HAP-1 (cell line): ENCODE data around the gene DNAI4.
"Not testable (repeated sequence)": the region's sequence is repeated elsewhere in the genome, so short reads cannot be mapped to it uniquely, and the experiment has no call there.

Experiments used
- DNase-seq, 2 experiments: peaks; one replicate each; pipeline ENCODE4 v3.0.0-alpha.2; 2016 to 2020; ENCODE audit warnings: low spot score in 2 of 2
- H3K27me3 ChIP-seq: fragments of 250-450 bp; sonication (Bioruptor Pico); 2 replicates; pipeline ENCODE4 v1.5.1; 2020; ENCODE audit warnings: low read depth, mild to moderate bottlenecking, moderate library complexity
- H3K36me3 ChIP-seq: fragments of 250-450 bp; sonication (Bioruptor Pico); replicated peaks from 2 replicates; pipeline ENCODE4 v1.5.1; 2020; ENCODE audit warnings: mild to moderate bottlenecking
- H3K4me1 ChIP-seq: fragments of 250-450 bp; sonication (Bioruptor Pico); 2 replicates; pipeline ENCODE4 v1.5.1; 2020; ENCODE audit warnings: mild to moderate bottlenecking
- H3K4me3 ChIP-seq: fragments of 250-450 bp; sonication (Bioruptor Pico); 2 replicates; pipeline ENCODE4 v1.5.1; 2020; ENCODE audit warnings: mild to moderate bottlenecking, moderate library complexity
- H3K9me3 ChIP-seq: fragments of 250-450 bp; sonication (Bioruptor Pico); 2 replicates; pipeline ENCODE4 v1.5.1; 2020; ENCODE audit warnings: mild to moderate bottlenecking, moderate library complexity
- in situ Hi-C: fragments of 300-500 bp; cut with MboI; formaldehyde crosslinking; loops from 3 replicates; pipeline ENCODE4 v1.14.3; 2020; ENCODE audit warnings: low sequenced_read_pairs, inconsistent platforms, mixed read lengths

DNAI4 gene

DNA sequence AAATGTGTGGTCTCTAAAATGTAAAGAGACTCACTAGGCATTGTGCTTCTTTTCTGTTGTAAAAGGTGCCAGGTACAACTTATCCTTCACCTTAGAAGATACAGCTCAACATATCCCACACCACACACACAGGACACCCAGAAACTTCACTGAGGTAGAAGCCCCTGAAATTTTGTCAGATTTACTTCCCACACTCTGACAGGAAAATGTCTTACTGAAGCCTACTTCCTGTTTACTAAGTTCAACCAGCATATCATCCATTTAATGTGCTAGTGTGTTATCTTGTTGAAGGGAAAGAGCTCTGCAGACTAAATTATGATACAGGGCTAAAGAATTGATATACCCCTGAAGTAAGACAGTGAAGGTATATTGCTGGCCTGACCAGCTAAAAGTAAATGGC lies 83.7 kb downstream of the DNAI4 start:
- no peaks in the 10 kb centered on the region for H3K36me3 ChIP-seq
- H3K27me3 ChIP-seq, result no peaks in the 10 kb centered on the region
- H3K4me1 ChIP-seq, result no peaks in the 10 kb centered on the region
- no peak for DNase-seq
- in situ Hi-C loops, result no loop called here
- H3K9me3 ChIP-seq, result no peaks in the 10 kb centered on the region
- H3K4me3 ChIP-seq, result no peak overlapping the region

DNA sequence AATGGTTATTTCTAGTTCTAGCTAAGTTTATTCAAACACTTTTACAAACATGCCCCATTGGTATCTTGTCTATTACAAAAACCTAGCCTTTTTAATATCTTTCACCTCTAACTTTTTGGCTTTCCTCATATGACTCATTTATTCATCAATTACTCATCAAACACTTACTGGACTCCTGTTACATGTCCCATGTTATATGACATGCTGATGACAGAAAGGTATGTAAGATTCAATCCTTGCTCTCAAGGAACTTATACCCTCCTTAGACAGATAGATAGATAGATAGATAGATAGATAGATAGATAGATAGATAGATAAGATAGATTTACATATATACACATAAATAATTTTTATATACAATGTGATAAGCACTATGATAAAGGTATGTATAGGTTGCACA lies 89.7 kb downstream of the DNAI4 start:
- Histone ChIP-seq H3K4me3 (no peak overlapping the region), H3K36me3 (no peaks in the 10 kb centered on the region), H3K9me3 (no peaks in the 10 kb centered on the region), H3K4me1 (no peaks in the 10 kb centered on the region), H3K27me3 (no peaks in the 10 kb centered on the region)
- in situ Hi-C loops, result no loop called here
- no peak for DNase-seq

DNA sequence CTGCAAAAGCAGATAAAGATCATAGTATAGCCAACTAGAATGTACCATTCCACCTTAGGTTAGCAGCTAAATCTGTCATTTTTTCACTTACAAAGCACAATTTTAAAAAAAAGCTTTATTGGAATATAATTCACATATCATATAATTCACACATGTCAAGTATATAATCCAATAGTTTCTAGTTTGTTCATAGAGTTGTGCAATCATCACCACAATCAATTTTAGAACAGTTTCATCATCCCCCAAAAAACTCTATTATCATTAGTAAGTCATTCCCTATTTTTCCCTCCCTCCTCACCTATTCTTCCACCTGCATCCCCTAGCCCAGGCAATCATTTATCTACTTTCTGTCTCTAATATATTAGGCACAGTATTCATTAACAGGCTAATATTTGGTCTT lies 91.5 kb downstream of the DNAI4 start:
- DNase-seq, result no peak
- Histone ChIP-seq H3K27me3 (no peaks in the 10 kb centered on the region), H3K9me3 (no peaks in the 10 kb centered on the region), H3K36me3 (no peaks in the 10 kb centered on the region), H3K4me1 (no peaks in the 10 kb centered on the region), H3K4me3 (no peak overlapping the region)
- in situ Hi-C loops, result no loop called here

DNA sequence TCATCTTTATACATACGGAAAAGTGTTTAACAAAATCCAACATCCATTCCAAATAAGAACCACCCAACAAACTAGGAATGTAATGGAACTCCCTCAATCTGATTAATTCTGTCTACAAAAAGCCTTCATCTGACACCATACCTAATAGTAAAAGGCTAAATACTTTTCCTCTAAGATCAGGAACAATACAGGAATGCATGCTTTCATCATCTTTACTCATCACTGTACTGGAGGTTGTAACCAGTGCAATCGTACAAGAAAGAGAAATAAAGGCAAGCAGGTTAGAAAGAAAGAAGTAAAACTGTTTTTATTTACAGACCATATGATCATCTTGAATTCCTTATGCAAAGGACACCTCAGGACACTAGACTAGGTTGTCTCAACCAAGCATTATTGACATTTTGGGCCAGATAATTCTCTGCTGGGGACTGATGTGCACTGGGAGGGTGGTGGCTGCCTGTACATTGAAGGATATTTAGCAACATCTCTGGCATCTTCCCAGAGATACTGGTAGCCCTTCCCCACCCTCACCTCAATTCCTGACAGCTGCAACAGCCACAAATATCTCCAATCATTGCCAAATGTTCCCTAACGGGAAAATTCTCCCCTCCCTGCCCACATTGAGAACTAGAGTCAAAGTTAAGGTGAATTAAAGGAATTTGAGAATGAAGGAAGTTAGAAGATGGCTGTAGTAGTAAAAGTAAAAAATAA lies 93.0 kb downstream of the DNAI4 start:
- in situ Hi-C loops, result no loop called here
- no peak for DNase-seq
- H3K4me1 ChIP-seq, result no peaks in the 10 kb centered on the region
- H3K36me3 ChIP-seq, result no peaks in the 10 kb centered on the region
- H3K27me3 ChIP-seq, result peaks cover 3% of the 10 kb centered on the region; the same call in 1 of the 2 replicates
- no peak overlapping the region for H3K4me3 ChIP-seq
- no peaks in the 10 kb centered on the region for H3K9me3 ChIP-seq

DNA sequence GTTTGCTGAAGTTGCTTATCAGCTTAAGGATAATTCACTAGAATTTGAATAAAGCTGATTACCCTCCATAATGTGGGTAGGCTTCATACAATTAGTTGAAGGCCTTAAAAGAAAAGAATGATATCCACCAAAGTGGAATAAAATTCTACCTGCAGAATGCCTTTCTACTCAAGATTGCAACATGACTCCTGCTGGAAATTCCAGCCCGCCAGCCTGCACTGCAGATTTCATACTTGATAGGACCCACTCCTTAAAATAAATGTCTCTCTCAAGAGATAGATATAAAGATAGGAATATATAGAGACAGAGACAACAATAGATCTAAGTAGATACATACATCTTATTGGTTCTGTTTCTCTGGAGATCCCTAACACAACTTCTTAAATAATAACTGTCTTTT lies 99.9 kb downstream of the DNAI4 start:
- Histone ChIP-seq H3K36me3 (no peaks in the 10 kb centered on the region), H3K27me3 (peaks cover 3% of the 10 kb centered on the region; the same call in 1 of the 2 replicates), H3K9me3 (no peaks in the 10 kb centered on the region), H3K4me1 (no peaks in the 10 kb centered on the region; the same call in 1 of the 2 replicates), H3K4me3 (no peak overlapping the region)
- in situ Hi-C loops, result no loop called here
- DNase-seq, result no peak

DNA sequence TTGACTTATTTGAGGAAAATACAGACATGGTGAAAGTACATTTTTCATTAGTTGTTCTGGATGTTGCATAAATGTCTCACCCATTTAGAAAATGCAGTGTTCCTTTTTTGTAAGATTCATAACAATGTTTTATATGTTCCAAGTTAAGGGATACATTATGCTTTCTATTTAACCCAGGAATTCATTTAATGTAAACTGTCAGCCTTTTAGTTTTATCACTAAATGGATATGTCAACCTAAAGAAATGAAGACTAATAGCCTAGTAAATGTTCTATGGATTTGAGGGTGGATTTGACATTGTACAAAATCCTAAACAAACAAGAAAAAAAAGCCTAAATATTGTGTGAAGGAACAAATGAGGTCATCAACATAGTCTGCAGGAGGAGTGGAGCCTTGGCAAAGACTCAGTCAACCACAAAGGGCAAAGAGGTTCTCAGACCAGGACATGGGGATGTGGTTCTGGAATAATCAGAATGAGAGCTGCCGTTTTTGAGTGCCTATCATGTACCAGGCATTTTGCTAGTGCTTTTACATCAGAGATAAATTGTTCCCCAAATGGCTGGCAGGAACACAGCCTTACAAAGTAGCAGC lies 114.8 kb downstream of the DNAI4 start:
- Histone ChIP-seq H3K4me1 (no peaks in the 10 kb centered on the region; the same call in 1 of the 2 replicates), H3K36me3 (no peaks in the 10 kb centered on the region), H3K4me3 (no peak overlapping the region), H3K9me3 (no peaks in the 10 kb centered on the region), H3K27me3 (no peaks in the 10 kb centered on the region; the same call in 1 of the 2 replicates)
- no peak for DNase-seq
- in situ Hi-C loops, result no loop called here

DNA sequence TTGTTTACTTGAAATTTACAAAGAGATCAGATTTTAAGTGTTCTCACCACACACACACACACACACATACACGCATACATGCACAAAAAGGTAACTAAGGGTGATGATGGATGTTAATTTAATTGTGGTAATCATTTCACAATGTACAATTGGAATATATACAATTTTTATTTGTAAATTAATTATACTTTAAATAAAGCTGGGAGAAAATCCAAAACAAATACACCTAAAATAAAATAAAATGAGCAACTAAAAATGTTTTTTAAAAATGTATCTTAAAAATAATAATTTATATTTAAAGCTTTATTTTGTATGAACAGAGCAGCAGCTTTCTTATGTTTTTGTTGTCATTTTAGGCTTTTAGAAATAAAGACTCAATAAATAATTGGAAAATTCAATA lies 115.4 kb downstream of the DNAI4 start:
- Histone ChIP-seq H3K9me3 (no peaks in the 10 kb centered on the region), H3K4me3 (no peak overlapping the region), H3K4me1 (no peaks in the 10 kb centered on the region; the same call in 1 of the 2 replicates), H3K36me3 (no peaks in the 10 kb centered on the region), H3K27me3 (no peaks in the 10 kb centered on the region; the same call in 1 of the 2 replicates)
- in situ Hi-C loops, result no loop called here
- DNase-seq, result no peak

DNA sequence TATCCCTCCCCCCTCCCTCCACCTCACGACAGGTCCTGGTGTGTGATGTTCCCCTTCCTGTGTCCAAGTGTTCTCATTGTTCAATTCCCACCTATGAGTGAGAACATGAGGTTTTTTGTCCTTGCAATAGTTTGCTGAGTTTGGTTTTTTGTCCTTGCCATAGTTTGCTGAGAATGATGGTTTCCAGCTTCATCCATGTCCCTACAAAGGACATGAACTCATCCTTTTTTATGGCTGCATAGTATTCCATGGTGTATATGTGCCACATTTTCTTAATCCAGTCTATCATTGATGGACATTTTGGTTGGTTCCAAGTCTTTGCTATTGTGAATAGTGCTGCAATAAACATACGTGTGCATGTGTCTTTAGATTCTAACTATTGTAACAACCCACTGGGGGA lies 128.8 kb downstream of the DNAI4 start:
- H3K9me3 ChIP-seq, DNase-seq, H3K36me3 ChIP-seq, in situ Hi-C loops, H3K4me1 ChIP-seq, H3K4me3 ChIP-seq, H3K27me3 ChIP-seq: not testable (repeated sequence)

DNA sequence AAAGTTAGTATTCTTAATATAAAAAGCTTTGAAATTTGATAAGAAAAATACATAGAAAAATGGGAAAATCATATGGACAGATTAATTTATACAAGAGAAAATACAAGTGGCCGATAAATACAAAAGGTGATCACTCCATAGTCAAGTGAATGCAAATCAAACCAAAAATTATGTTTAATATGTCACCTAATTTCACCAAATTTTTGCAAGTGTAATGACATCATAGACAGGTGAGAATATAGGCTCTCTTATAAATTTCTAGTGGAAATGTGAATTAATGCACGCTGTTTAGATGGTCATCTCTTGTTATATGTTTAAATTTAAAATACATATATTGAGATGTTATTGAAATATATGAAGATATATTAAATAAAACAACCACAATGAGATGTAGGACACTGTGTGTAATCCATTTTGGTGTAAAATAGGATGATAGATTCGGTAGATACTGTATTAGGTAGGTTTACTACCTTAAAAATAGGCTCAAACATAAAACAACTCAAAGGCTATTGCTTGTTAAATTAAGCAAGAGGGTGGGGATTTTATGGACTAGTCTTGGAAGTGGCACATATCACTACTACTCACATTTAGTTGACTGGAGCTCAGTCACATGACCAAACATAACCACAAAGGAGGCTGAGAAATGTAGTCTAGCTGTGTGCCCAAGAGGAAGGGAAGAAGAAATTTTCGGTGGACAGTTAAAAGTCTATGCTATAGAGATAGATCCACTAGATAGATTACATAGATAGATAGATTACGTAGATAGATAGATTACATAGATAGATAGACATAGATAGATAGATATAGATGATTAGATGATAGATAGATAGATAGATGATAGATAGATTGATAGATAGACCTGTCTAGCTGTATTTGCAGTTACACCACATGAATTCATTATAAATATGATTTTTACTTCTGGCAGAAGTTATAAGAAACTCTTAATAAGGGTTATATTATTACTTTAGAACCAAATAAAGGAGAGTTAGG lies 132.7 kb downstream of the DNAI4 start:
- no peaks in the 10 kb centered on the region for H3K4me1 ChIP-seq
- H3K27me3 ChIP-seq, result peaks cover 3% of the 10 kb centered on the region; the same call in 1 of the 2 replicates
- no peaks in the 10 kb centered on the region for H3K9me3 ChIP-seq
- no peak for DNase-seq
- in situ Hi-C loops, result no loop called here
- no peak overlapping the region for H3K4me3 ChIP-seq
- no peaks in the 10 kb centered on the region for H3K36me3 ChIP-seq

DNA sequence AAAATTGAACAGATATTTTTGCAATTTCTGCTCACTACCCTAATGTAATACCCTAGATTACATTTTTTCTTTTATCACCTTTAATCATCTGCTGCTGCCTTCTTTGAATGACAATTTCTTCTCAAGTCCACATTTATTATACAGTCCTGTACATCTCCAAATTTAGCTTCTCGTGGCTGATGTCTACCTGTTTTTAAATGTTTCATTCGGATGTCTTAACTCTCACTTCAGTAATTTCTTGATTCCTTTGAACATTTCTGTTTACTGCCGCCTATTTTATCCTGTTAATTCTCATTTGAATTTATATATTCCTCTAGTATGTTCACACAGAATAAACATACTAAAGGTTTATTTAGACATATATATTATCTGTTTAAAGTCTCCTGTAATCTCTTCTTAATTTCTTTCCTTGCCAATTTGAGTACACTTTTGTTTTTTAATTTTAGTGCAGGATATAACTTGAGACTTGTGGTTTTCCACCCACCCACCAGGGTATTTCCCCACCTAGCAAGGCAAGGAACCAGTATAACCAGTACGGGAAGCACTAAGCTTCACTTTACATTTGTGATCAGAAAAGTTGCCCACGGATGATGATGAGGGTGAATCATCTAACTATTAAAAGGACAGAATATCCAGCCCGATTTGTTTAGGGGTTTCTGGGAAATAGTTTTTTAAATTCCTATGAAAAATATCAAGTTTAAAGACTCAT lies 136.3 kb downstream of the DNAI4 start:
- no peaks in the 10 kb centered on the region for H3K4me1 ChIP-seq
- H3K27me3 ChIP-seq, result peaks cover 3% of the 10 kb centered on the region; the same call in 1 of the 2 replicates
- in situ Hi-C loops, result no loop called here
- no peaks in the 10 kb centered on the region for H3K36me3 ChIP-seq
- no peaks in the 10 kb centered on the region for H3K9me3 ChIP-seq
- H3K4me3 ChIP-seq, result no peak overlapping the region
- no peak for DNase-seq

DNA sequence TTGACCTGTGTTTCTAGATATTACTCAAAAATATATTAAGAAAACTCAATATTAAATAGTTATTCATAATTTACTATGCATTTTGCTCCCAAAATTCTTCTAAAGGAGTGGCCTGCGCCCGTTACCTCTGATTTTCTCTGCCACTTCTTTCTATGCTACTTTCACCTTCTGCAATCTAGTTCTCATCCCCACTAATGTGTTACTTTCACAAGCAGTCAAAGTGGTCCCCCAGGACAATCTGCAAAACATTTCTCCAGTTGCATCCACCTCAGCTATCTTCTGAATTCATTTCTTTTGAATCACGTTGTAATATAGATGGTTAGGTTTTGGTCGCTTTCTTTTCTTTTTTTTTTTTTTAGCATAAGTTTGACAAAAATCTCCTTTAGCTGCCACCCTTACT lies 137.0 kb downstream of the DNAI4 start:
- in situ Hi-C loops, result no loop called here
- Histone ChIP-seq H3K9me3 (no peaks in the 10 kb centered on the region), H3K4me3 (no peak overlapping the region), H3K4me1 (no peaks in the 10 kb centered on the region), H3K27me3 (peaks cover 3% of the 10 kb centered on the region; the same call in 1 of the 2 replicates), H3K36me3 (no peaks in the 10 kb centered on the region)
- no peak for DNase-seq

DNA sequence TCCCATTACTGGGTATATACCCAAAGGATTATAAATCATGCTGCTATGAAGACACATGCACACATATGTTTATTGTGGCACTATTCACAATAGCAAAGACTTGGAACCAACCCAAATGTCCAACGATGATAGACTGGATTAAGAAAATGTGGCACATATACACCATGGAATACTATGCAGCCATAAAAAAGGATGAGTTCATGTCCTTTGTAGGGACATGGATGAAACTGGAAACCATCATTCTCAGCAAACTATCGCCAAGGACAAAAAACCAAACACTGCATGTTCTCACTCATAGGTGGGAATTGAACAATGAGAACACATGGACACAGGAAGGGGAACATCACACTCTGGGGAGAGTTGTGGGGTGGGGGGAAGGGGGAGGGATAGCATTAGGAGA lies 138.9 kb downstream of the DNAI4 start:
- H3K4me3 ChIP-seq, H3K27me3 ChIP-seq, DNase-seq, H3K36me3 ChIP-seq, H3K9me3 ChIP-seq, H3K4me1 ChIP-seq, in situ Hi-C loops: not testable (repeated sequence)

DNA sequence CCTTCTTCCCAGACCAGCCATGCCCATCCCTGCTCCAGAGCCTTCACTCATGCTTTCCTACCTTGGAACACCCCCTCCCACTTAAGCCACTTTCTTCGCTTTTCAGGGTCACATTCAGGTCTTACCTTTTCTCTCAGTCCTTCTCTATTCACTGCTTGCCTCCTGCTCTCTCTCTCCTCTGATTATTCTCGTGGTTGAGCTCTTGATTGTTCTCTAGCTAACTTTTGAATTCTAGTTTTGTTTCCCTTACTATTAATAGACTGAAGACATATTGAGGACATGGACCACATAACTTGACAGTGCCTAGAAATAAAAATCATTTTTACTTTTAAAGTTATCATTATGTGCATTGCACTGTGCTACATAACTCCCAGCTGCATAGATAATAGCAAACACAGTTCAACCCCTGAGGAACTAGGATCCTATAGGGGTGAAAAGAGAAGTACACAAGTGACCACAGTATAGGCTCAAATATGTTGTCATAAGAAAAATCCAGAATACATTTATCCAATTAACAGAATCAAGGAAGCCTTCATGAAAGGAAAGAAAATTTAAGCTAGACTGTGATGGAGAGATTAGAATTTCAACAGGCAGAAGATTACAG lies 145.1 kb downstream of the DNAI4 start:
- H3K9me3 ChIP-seq, result no peaks in the 10 kb centered on the region
- no peak overlapping the region for H3K4me3 ChIP-seq
- no peaks in the 10 kb centered on the region; the same call in 1 of the 2 replicates for H3K4me1 ChIP-seq
- DNase-seq, result no peak
- H3K36me3 ChIP-seq, result no peaks in the 10 kb centered on the region
- H3K27me3 ChIP-seq, result peaks cover 8% of the 10 kb centered on the region; the same call in 1 of the 2 replicates
- in situ Hi-C loops, result no loop called here
